ENCODE results near the gene IGF2R.
"Not testable (repeated sequence)": the region's sequence is repeated elsewhere in the genome, so short reads cannot be mapped to it uniquely, and the experiment has no call there.

The IGF2R gene

GRCh38 chr6:160108077-160108476 is 139.2 kb downstream of the IGF2R start:
- DNase-seq: no peak

- DNase-seq: no peak
These were observed 141.8 kb downstream of the IGF2R start for GRCh38 chr6:160110586-160111123.

GRCh38 chr6:160111806-160112205 is 142.9 kb downstream of the IGF2R start:
- no peak for DNase-seq

GRCh38 chr6:160112628-160113299 is 143.9 kb downstream of the IGF2R start:
- no peak for DNase-seq

- not testable (repeated sequence) for DNase-seq
These were observed 145.7 kb downstream of the IGF2R start for GRCh38 chr6:160114536-160114935.

GRCh38 chr6:160115421-160115820 is 146.5 kb downstream of the IGF2R start:
- DNase-seq: no peak

- DNase-seq: no peak
These were observed 147.5 kb downstream of the IGF2R start for GRCh38 chr6:160116411-160116810.

- no peak for DNase-seq
These were observed 148.3 kb downstream of the IGF2R start for GRCh38 chr6:160117137-160117536.

GRCh38 chr6:160118620-160119229 is 149.8 kb downstream of the IGF2R start:
- DNase-seq: no peak

GRCh38 chr6:160120087-160120486 is 151.2 kb downstream of the IGF2R start:
- DNase-seq: no peak

- no peak for DNase-seq
These were observed 152.7 kb downstream of the IGF2R start, which contains the start of gene SLC22A1 for GRCh38 chr6:160121558-160121957. TSS of gene SLC22A1 (plus strand) at chr6:160121815. CDS start at chr6:160121936, 121 bp downstream.

GRCh38 chr6:160121981-160122380 is 153.1 kb downstream of the IGF2R start:
- DNase-seq: no peak

- DNase-seq: no peak
These were observed 153.9 kb downstream of the IGF2R start for GRCh38 chr6:160122744-160123143.

GRCh38 chr6:160124007-160124406 is 155.1 kb downstream of the IGF2R start:
- no peak for DNase-seq

GRCh38 chr6:160124605-160125004 is 155.7 kb downstream of the IGF2R start:
- no peak for DNase-seq

- DNase-seq: not testable (repeated sequence)
These were observed 156.2 kb downstream of the IGF2R start for GRCh38 chr6:160125105-160125504.

GRCh38 chr6:160127270-160128124 is 158.6 kb downstream of the IGF2R start:
- no peak for DNase-seq

- no peak for DNase-seq
These were observed 159.3 kb downstream of the IGF2R start for GRCh38 chr6:160128125-160128683.

GRCh38 chr6:160128879-160129516 is 160.1 kb downstream of the IGF2R start:
- DNase-seq: no peak

GRCh38 chr6:160129881-160130615 is 161.2 kb downstream of the IGF2R start:
- DNase-seq: no peak

GRCh38 chr6:160130729-160131484 is 162.0 kb downstream of the IGF2R start:
- DNase-seq: no peak
